Measurements from ENCODE around the gene FAF1. TPM values are rescaled to one million over a fixed set of nuclear protein-coding genes. Genes with fewer than 3 reads are reported as not detected.

FAF1 gene
- total RNA-seq, 3 donors from 2014 or later: 59.8 to 64.2 (median 60.1) TPM

DNA sequence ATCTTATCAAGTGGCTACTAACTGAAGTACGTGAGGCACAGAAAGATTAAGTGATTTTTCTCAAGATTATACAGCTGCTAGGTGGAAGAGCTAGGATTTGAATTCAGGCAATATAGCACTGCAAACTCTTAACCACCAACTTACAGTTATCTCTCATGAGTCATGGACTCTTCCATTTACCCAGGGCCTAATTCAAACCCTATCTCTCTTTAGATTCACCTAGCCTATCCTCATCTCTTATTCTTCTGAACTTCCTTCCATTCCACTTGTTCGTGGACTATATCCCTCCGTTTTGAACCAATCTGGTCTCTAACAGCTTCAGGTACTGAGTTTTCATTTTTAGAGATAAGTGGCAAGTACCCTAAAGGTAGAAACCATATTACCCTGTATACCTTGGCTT, 444.0 kb downstream of the FAF1 start:
- H3K9me3 Mint-ChIP-seq: no peaks in the 10 kb centered on the region
- H3K36me3 Mint-ChIP-seq (ENCODE audit: insufficient read depth): peaks cover 51% of the 10 kb centered on the region
- H3K4me3 Mint-ChIP-seq: no peak overlapping the region
- DNase-seq (no peak), ATAC-seq (no peak)
- H3K4me1 Mint-ChIP-seq (ENCODE audit: low read depth): no peaks in the 10 kb centered on the region
- no peaks in the 10 kb centered on the region for H3K27me3 Mint-ChIP-seq (ENCODE audit: low read depth)

DNA sequence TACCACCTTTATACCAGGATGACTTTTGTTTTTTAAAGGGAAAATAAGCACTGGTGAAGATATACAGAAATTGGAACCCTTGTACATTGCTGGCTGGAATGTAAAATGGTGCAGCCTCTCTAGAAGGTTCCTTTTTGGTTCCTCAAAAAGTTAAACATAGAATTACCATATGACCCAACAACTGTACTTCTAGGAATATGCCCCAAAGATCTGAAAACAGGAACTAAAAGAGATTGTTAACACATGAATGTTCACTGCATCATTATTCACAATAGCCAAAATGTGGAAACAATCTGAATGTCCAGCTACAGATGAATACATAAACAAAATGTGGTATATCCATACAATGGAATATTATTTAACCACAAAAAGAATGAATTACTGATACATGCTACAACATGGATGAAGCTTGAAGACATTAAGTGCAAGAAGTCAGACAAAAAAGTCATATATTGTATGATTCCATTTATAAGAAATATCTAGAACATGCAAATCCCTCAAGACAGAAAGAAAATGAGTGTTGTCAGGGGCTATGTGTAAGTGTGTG, 452.0 kb downstream of the FAF1 start:
- Mint-ChIP-seq H3K27me3 (ENCODE audit: low read depth) (no peaks in the 10 kb centered on the region), H3K36me3 (ENCODE audit: insufficient read depth) (peaks cover 55% of the 10 kb centered on the region), H3K4me1 (ENCODE audit: low read depth) (no peaks in the 10 kb centered on the region)

DNA sequence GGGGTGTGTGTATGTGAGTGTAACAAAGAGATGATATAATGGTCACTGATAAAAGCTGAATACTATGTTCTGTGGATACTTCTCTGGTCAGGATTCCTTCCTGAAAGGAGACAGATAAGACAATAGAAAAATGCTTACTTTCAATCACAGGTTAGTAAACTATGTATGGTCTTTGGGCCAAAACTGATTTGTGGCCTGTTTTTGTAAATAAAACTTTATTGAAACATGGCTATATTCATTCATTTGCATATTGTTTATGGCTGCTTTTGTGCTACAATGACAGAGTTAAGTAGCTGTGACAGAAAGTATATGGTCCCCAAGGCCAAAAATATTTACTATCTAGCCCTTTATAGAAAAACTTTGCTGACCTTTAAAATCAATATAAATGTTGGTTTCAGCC, 454.6 kb downstream of the FAF1 start:
- no peaks in the 10 kb centered on the region for H3K27me3 Mint-ChIP-seq (ENCODE audit: low read depth)
- H3K4me1 Mint-ChIP-seq (ENCODE audit: low read depth): no peaks in the 10 kb centered on the region
- H3K4me3 Mint-ChIP-seq: no peak overlapping the region
- DNase-seq (no peak), ATAC-seq (no peak)
- H3K36me3 Mint-ChIP-seq (ENCODE audit: insufficient read depth): peaks cover 50% of the 10 kb centered on the region
- peaks cover 25% of the 10 kb centered on the region for H3K9me3 Mint-ChIP-seq

More for the DNA sequence above, 452.0 kb downstream of the FAF1 start:
- peaks cover 19% of the 10 kb centered on the region for H3K9me3 Mint-ChIP-seq
- no peak overlapping the region for H3K4me3 Mint-ChIP-seq
- DNase-seq (no peak), ATAC-seq (no peak)

- no peaks in the 10 kb centered on the region for H3K4me1 Mint-ChIP-seq (ENCODE audit: low read depth)
- no peak for DNase-seq
- no peaks in the 10 kb centered on the region for H3K27me3 Mint-ChIP-seq (ENCODE audit: low read depth)
- peaks cover 25% of the 10 kb centered on the region for H3K9me3 Mint-ChIP-seq
- no peak for ATAC-seq
- no peak overlapping the region for H3K4me3 Mint-ChIP-seq
- peaks cover 55% of the 10 kb centered on the region for H3K36me3 Mint-ChIP-seq (ENCODE audit: insufficient read depth)
These were observed 456.6 kb downstream of the FAF1 start for GRCh38 chr1:50503515-50503914.

- peaks cover 25% of the 10 kb centered on the region for H3K9me3 Mint-ChIP-seq
- no peaks in the 10 kb centered on the region for H3K27me3 Mint-ChIP-seq (ENCODE audit: low read depth)
- DNase-seq: no peak
- no peaks in the 10 kb centered on the region for H3K4me1 Mint-ChIP-seq (ENCODE audit: low read depth)
- peaks cover 53% of the 10 kb centered on the region for H3K36me3 Mint-ChIP-seq (ENCODE audit: insufficient read depth)
- ATAC-seq: no peak
- H3K4me3 Mint-ChIP-seq: no peak overlapping the region
These were observed 457.9 kb downstream of the FAF1 start for GRCh38 chr1:50502147-50502546.

GRCh38 chr1:50497007-50497406, 463.1 kb downstream of the FAF1 start:
- Mint-ChIP-seq H3K27me3 (ENCODE audit: low read depth) (no peaks in the 10 kb centered on the region), H3K9me3 (peaks cover 8% of the 10 kb centered on the region), H3K4me3 (no peak overlapping the region), H3K4me1 (ENCODE audit: low read depth) (no peaks in the 10 kb centered on the region), H3K36me3 (ENCODE audit: insufficient read depth) (peaks cover 34% of the 10 kb centered on the region)
- DNase-seq (no peak), ATAC-seq (no peak)

DNA sequence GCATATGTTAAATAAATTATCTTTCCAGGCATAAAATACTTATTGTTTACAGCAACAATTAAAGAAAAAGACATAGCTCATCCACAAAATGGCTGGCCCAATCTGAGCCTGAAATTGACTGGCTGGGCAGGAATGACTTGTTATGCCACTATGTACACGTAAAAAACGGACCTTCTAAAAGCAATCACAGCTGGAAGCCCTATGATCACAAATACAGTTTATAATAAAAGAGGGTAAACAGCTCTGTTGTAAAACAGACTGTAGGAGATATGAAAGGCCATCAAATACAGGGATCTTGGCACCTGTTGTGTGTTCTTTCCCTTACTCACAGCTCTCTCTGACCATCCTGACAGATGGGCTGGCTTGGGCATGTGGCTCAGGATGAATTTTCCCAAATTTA, 466.4 kb downstream of the FAF1 start:
- Mint-ChIP-seq H3K27me3 (ENCODE audit: low read depth) (no peaks in the 10 kb centered on the region), H3K9me3 (peaks cover 8% of the 10 kb centered on the region), H3K4me3 (no peak overlapping the region), H3K36me3 (ENCODE audit: insufficient read depth) (peaks cover 45% of the 10 kb centered on the region), H3K4me1 (ENCODE audit: low read depth) (peaks cover 5% of the 10 kb centered on the region)
- ATAC-seq: no peak
- no peak for DNase-seq

GRCh38 chr1:50492142-50492541, 467.9 kb downstream of the FAF1 start:
- peaks cover 5% of the 10 kb centered on the region for H3K4me1 Mint-ChIP-seq (ENCODE audit: low read depth)
- H3K36me3 Mint-ChIP-seq (ENCODE audit: insufficient read depth): peaks cover 46% of the 10 kb centered on the region
- no peaks in the 10 kb centered on the region for H3K27me3 Mint-ChIP-seq (ENCODE audit: low read depth)
- H3K4me3 Mint-ChIP-seq: no peak overlapping the region
- no peak for ATAC-seq
- H3K9me3 Mint-ChIP-seq: peaks cover 4% of the 10 kb centered on the region
- no peak for DNase-seq

GRCh38 chr1:50491142-50491541, 468.9 kb downstream of the FAF1 start:
- Mint-ChIP-seq H3K36me3 (ENCODE audit: insufficient read depth) (peaks cover 46% of the 10 kb centered on the region), H3K9me3 (peaks cover 4% of the 10 kb centered on the region), H3K27me3 (ENCODE audit: low read depth) (no peaks in the 10 kb centered on the region), H3K4me1 (ENCODE audit: low read depth) (peaks cover 5% of the 10 kb centered on the region), H3K4me3 (no peak overlapping the region)
- ATAC-seq (no peak), DNase-seq (no peak)

DNA sequence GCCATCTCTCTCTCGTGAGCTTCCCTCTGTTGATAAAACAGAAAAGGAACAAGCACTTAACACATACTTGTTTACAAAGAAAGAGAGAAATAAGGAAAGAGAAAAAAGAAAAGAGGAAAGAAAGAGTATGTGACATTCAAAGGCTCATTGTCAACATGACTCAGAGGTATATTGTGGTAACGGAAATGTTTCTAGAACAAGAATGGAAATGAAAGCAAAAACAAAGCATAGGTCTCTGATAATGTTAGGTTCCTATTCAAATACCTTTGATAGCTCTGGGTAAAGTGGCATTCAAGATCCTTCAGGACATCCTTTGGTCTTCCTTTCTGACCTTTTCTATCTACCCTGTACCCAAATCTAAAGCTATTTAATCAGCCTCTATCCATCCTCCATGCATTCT, 469.4 kb downstream of the FAF1 start:
- Mint-ChIP-seq H3K9me3 (peaks cover 4% of the 10 kb centered on the region), H3K27me3 (ENCODE audit: low read depth) (no peaks in the 10 kb centered on the region), H3K36me3 (ENCODE audit: insufficient read depth) (peaks cover 48% of the 10 kb centered on the region), H3K4me1 (ENCODE audit: low read depth) (peaks cover 5% of the 10 kb centered on the region), H3K4me3 (no peak overlapping the region)
- ATAC-seq (peak in 1 of 2 donors; percentile 21), DNase-seq (no peak)

- peaks cover 43% of the 10 kb centered on the region for H3K36me3 Mint-ChIP-seq (ENCODE audit: insufficient read depth)
- no peak for DNase-seq
- no peak for ATAC-seq
- no peaks in the 10 kb centered on the region for H3K27me3 Mint-ChIP-seq (ENCODE audit: low read depth)
- peaks cover 4% of the 10 kb centered on the region for H3K9me3 Mint-ChIP-seq
- H3K4me1 Mint-ChIP-seq (ENCODE audit: low read depth): peaks cover 5% of the 10 kb centered on the region
- H3K4me3 Mint-ChIP-seq: no peak overlapping the region
These were observed 471.2 kb downstream of the FAF1 start for GRCh38 chr1:50488876-50489275.

- Mint-ChIP-seq H3K4me3 (no peak overlapping the region), H3K4me1 (ENCODE audit: low read depth) (peaks cover 5% of the 10 kb centered on the region), H3K9me3 (peaks cover 4% of the 10 kb centered on the region), H3K36me3 (ENCODE audit: insufficient read depth) (peaks cover 48% of the 10 kb centered on the region), H3K27me3 (ENCODE audit: low read depth) (no peaks in the 10 kb centered on the region)
- DNase-seq (no peak), ATAC-seq (no peak)
These were observed 471.7 kb downstream of the FAF1 start for GRCh38 chr1:50488356-50488755.

- no peak for ATAC-seq
- peaks cover 48% of the 10 kb centered on the region for H3K36me3 Mint-ChIP-seq (ENCODE audit: insufficient read depth)
- peaks cover 5% of the 10 kb centered on the region for H3K4me1 Mint-ChIP-seq (ENCODE audit: low read depth)
- DNase-seq: no peak
- H3K9me3 Mint-ChIP-seq: peaks cover 4% of the 10 kb centered on the region
- no peak overlapping the region for H3K4me3 Mint-ChIP-seq
- no peaks in the 10 kb centered on the region for H3K27me3 Mint-ChIP-seq (ENCODE audit: low read depth)
These were observed 472.3 kb downstream of the FAF1 start for GRCh38 chr1:50487725-50488124.

- H3K36me3 Mint-ChIP-seq (ENCODE audit: insufficient read depth): peaks cover 15% of the 10 kb centered on the region
- DNase-seq: no peak
- no peak overlapping the region for H3K4me3 Mint-ChIP-seq
- H3K9me3 Mint-ChIP-seq: no peaks in the 10 kb centered on the region
- no peaks in the 10 kb centered on the region for H3K4me1 Mint-ChIP-seq (ENCODE audit: low read depth)
- no peaks in the 10 kb centered on the region for H3K27me3 Mint-ChIP-seq (ENCODE audit: low read depth)
- ATAC-seq: no peak
These were observed 478.8 kb downstream of the FAF1 start for GRCh38 chr1:50481142-50481736.

GRCh38 chr1:50476800-50477199, 483.3 kb downstream of the FAF1 start:
- DNase-seq (no peak), ATAC-seq (no peak)
- Mint-ChIP-seq H3K4me1 (ENCODE audit: low read depth) (no peaks in the 10 kb centered on the region), H3K4me3 (no peak overlapping the region), H3K9me3 (no peaks in the 10 kb centered on the region), H3K36me3 (ENCODE audit: insufficient read depth) (peaks cover 20% of the 10 kb centered on the region), H3K27me3 (ENCODE audit: low read depth) (no peaks in the 10 kb centered on the region)
